Thyroid gland (tissue), 4 donors: ENCODE measurements around the gene GALR3.

Source experiments
- CTCF ChIP-seq, 6 experiments: fragments of 200-600 bp in 3 of 6; fragments of 450-650 bp in 3 of 6; sonication (generic) in 3 of 6; IDR thresholded peaks; one replicate each; pipeline ENCODE4 v1.5.1; 2016 to 2019; ENCODE audit warnings: antibody characterized with exemption in 6 of 6, mild to moderate bottlenecking in 2 of 6, inconsistent platforms in 1 of 6, moderate library complexity in 1 of 6
- POLR2A ChIP-seq, 2 donors: fragments of 450-650 bp; IDR thresholded peaks; one replicate each; pipeline ENCODE4 v1.6.1; 2017; ENCODE audit warnings: antibody characterized with exemption in 2 of 2, mild to moderate bottlenecking in 2 of 2, moderate library complexity in 1 of 2

DNA sequence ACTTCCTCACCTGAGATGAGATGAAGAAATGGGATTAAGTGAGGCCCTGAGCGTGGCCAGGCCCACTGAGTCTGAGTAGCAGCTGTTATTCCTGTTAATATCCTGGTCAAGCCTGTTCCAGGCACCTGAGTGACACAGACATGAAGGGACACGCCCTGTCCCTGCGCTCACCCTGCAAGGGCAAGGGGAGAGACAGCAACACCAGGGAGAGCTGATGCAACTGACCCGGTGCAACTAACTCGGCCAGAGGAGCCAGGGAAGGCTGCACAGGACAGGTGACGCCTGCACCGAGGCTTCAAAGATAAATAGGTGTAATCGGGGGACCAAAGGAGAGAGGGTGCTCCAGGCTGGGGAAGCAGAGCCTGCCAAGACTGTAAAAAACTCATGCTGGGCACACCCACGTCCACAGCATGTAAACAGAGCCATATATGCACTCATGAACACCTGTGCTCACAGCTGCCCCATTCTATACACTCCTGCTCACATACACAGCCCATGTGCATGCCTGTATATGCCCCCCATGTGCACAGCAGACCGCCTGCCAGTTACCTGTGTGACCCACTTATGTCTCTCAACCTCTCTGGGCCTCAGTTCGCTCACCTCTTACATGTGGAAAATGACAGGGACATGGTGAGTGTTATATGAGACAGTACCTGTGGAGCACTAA is 38.2 kb upstream of the GALR3 start:
- no peak for TF ChIP-seq POLR2A (IDR thresholded peaks at IDR 0.05)
- TF ChIP-seq CTCF (IDR thresholded peaks at IDR 0.05), result no peak
